Esophagus squamous epithelium (tissue), 5 donors: ENCODE data around the gene EIF3K. TPM values are rescaled to one million over a fixed set of nuclear protein-coding genes. Genes with fewer than 3 reads are reported as not detected.

Experiments used
- DNase-seq: peaks from one replicate; lab custom pipeline; 2025; lab: John Stamatoyannopoulos, UW
- H3K27ac ChIP-seq, 4 donors: fragments of 200-600 bp; sonication (generic); one replicate each; pipeline ENCODE4 v1.5.1; 2016 to 2019; ENCODE audit warnings: mild to moderate bottlenecking in 1 of 4
- H3K27me3 ChIP-seq, 4 donors: fragments of 200-600 bp; sonication (generic); 1 replicate in 3 of 4; 2 replicates in 1 of 4; pipeline versions ENCODE4 v1.5.1 to v1.6.0; 2017 to 2021; ENCODE audit warnings: antibody characterized with exemption in 1 of 4
- H3K36me3 ChIP-seq, 3 donors: fragments of 200-600 bp; sonication (generic); one replicate each; pipeline ENCODE4 v1.5.1; 2016 to 2019
- H3K4me1 ChIP-seq, 3 donors: fragments of 200-600 bp; sonication (generic); one replicate each; pipeline ENCODE4 v1.5.1; 2017 to 2019
- H3K4me3 ChIP-seq, 4 donors: fragments of 200-600 bp; sonication (generic); 1 replicate in 3 of 4; 2 replicates in 1 of 4; pipeline ENCODE4 v1.5.1; 2016 to 2019; ENCODE audit warnings: mild to moderate bottlenecking in 2 of 4, moderate library complexity in 1 of 4
- H3K9me3 ChIP-seq, 3 donors: fragments of 200-600 bp; sonication (generic); one replicate each; pipeline ENCODE4 v1.5.1; 2016 to 2019
- POLR2A ChIP-seq, 4 donors: fragments of 450-650 bp; IDR thresholded peaks; one replicate each; pipeline ENCODE4 v1.6.1; 2017; ENCODE audit warnings: antibody characterized with exemption in 4 of 4, mild to moderate bottlenecking in 4 of 4, moderate library complexity in 3 of 4
- WGBS, 2 donors: methylation state at CpG; one replicate each; pipeline ENCODE4 v1.1.5; 2018; 5-methylcytosine and 5-hydroxymethylcytosine counted together
- intact Hi-C: fragments of 100-400 bp; cut with DNase I; formaldehyde crosslinking; loops from one replicate; pipeline ENCODE4 v1.15.0; 2022
- total RNA-seq, 4 donors: library from RNA; depleted of rRNA; stranded (reverse); fragments of >200 nt; gene quantifications; one replicate each; pipeline ENCODE4 v1.1.0, GENCODE V29; 2016
- TF ChIP-seq, protein P1 (sequence below), 6 experiments: fragments of 450-650 bp in 4 of 6; fragments of 200-600 bp in 2 of 6; sonication (generic) in 2 of 6; IDR thresholded peaks; one replicate each; pipeline ENCODE4 v1.5.1; 2016 to 2019; ENCODE audit warnings: antibody characterized with exemption in 6 of 6, mild to moderate bottlenecking in 4 of 6, moderate library complexity in 4 of 6
- donor health status: DM: yes; HTN: yes; CAD: no.

The EIF3K gene
- total RNA-seq, 4 donors from 2014 or later, result 437 to 578 (median 516) TPM

- Histone ChIP-seq H3K9me3 (no peaks in the 10 kb centered on the region), H3K4me3 (no peak overlapping the region), H3K27ac (peak overlapping the region; percentile 97 to 100 (median 98)), H3K4me1 (peaks cover 68 to 100% (median 89%) of the 10 kb centered on the region in 3 donors), H3K27me3 (no peaks in the 10 kb centered on the region), H3K36me3 (peaks cover 0 to 29% (median 0%) of the 10 kb centered on the region in 3 donors)
- intact Hi-C loops, result no loop called here
- TF ChIP-seq, protein P1, sequence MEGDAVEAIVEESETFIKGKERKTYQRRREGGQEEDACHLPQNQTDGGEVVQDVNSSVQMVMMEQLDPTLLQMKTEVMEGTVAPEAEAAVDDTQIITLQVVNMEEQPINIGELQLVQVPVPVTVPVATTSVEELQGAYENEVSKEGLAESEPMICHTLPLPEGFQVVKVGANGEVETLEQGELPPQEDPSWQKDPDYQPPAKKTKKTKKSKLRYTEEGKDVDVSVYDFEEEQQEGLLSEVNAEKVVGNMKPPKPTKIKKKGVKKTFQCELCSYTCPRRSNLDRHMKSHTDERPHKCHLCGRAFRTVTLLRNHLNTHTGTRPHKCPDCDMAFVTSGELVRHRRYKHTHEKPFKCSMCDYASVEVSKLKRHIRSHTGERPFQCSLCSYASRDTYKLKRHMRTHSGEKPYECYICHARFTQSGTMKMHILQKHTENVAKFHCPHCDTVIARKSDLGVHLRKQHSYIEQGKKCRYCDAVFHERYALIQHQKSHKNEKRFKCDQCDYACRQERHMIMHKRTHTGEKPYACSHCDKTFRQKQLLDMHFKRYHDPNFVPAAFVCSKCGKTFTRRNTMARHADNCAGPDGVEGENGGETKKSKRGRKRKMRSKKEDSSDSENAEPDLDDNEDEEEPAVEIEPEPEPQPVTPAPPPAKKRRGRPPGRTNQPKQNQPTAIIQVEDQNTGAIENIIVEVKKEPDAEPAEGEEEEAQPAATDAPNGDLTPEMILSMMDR (IDR thresholded peaks at IDR 0.05), result no peak
- TF ChIP-seq POLR2A (IDR thresholded peaks at IDR 0.05), result no peak
- 20 to 21% methylated on average over 6 of the region's 6 CpGs for WGBS, 2 donors
- DNase-seq, result no peak
Observed at GRCh38 chr19:38654628-38655055, 35.7 kb downstream of the EIF3K start.

- H3K9me3 ChIP-seq, result no peaks in the 10 kb centered on the region
- no peak overlapping the region for H3K4me3 ChIP-seq
- WGBS, 2 donors, result 31 to 51% methylated on average over 5 of the region's 5 CpGs
- no peaks in the 10 kb centered on the region for H3K27me3 ChIP-seq
- no peak for DNase-seq
- intact Hi-C loops, result no loop called here
- peaks cover 0 to 29% (median 0%) of the 10 kb centered on the region in 3 donors for H3K36me3 ChIP-seq
- peaks cover 70 to 100% (median 94%) of the 10 kb centered on the region in 3 donors for H3K4me1 ChIP-seq
- no peak for TF ChIP-seq POLR2A (IDR thresholded peaks at IDR 0.05)
- TF ChIP-seq, protein P1 (IDR thresholded peaks at IDR 0.05), result no peak
- H3K27ac ChIP-seq, result peak overlapping the region; percentile 97 to 100 (median 98)
Observed at GRCh38 chr19:38655148-38655824, 36.3 kb downstream of the EIF3K start.

- peaks cover 70 to 100% (median 93%) of the 10 kb centered on the region in 3 donors for H3K4me1 ChIP-seq
- TF ChIP-seq, protein P1 (IDR thresholded peaks at IDR 0.05), result no peak
- no peak for TF ChIP-seq POLR2A (IDR thresholded peaks at IDR 0.05)
- H3K27me3 ChIP-seq, result no peaks in the 10 kb centered on the region
- 50 to 67% methylated on average over 7 of the region's 7 CpGs for WGBS, 2 donors
- H3K9me3 ChIP-seq, result no peaks in the 10 kb centered on the region
- peaks cover 0 to 40% (median 0%) of the 10 kb centered on the region in 3 donors for H3K36me3 ChIP-seq
- peak overlapping the region in 1 of 4 donors; percentile 5 for H3K4me3 ChIP-seq
- H3K27ac ChIP-seq, result peak overlapping the region; percentile 97 to 100 (median 98)
- intact Hi-C loops, result no loop called here
- DNase-seq, result no peak
Observed at GRCh38 chr19:38656171-38656981, 37.4 kb downstream of the EIF3K start.

DNA sequence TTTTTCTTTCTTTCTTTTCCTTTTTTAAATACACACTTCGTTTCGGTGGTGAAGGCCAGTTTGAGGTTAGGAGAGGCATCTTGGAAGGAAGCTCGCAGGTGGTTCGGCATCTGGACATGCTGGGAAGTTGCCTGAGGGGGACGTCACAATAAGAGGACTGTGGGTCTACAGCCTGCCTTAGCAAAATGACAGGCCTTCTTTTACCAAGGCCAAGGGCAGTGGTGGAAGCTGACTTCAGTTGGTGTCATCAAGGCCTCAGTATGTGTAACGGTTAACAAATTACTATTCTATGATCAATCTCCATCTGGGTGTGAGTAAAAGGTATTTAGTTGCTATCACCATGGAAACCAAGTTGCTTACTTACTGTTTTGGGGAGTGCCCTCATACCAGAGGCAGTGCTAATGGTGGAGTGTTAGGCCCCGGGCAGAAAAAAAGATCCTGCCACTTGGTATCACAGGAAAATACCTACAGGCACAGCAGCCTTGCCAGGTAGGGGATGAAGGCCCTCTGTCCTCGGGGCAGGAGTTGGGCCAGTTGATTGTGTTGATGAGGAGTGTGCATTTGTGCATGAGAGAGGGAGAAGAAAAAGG, 38.7 kb downstream of the EIF3K start:
- Histone ChIP-seq H3K4me1 (peaks cover 72 to 100% (median 92%) of the 10 kb centered on the region in 3 donors), H3K27ac (peak overlapping the region; percentile 97 to 100 (median 98)), H3K4me3 (peak overlapping the region in 1 of 4 donors; percentile 13), H3K27me3 (no peaks in the 10 kb centered on the region), H3K9me3 (no peaks in the 10 kb centered on the region), H3K36me3 (peaks cover 0 to 40% (median 0%) of the 10 kb centered on the region in 3 donors)
- intact Hi-C loops, result no loop called here
- TF ChIP-seq, protein P1 (IDR thresholded peaks at IDR 0.05), result no peak
- TF ChIP-seq POLR2A (IDR thresholded peaks at IDR 0.05), result no peak
- WGBS, 2 donors, result 29 to 32% methylated on average over 8 of the region's 8 CpGs
- no peak for DNase-seq
